Duodenal mucosa (tissue), 2 donors: Measurements from ENCODE around the gene CD93.

Experiments used
- H3K27ac ChIP-seq: one replicate; pipeline ENCODE4 v1.7.0; 2013; ENCODE audit warnings: low read depth, low read length
- H3K27me3 ChIP-seq, 2 donors: one replicate each; pipeline ENCODE4 v1.7.0; 2013; ENCODE audit warnings: low read length in 2 of 2, control low read depth in 1 of 2; ENCODE audit not compliant: insufficient read depth in 2 of 2, control insufficient read depth in 1 of 2
- H3K36me3 ChIP-seq, 2 donors: one replicate each; pipeline ENCODE4 v1.7.0; 2013; ENCODE audit warnings: low read length in 2 of 2, control low read depth in 1 of 2; ENCODE audit not compliant: insufficient read depth in 2 of 2, control insufficient read depth in 1 of 2
- H3K4me1 ChIP-seq, 2 donors: one replicate each; pipeline ENCODE4 v1.7.0; 2013; ENCODE audit warnings: low read length in 2 of 2, control low read depth in 1 of 2; ENCODE audit not compliant: insufficient read depth in 2 of 2, control insufficient read depth in 1 of 2
- H3K4me3 ChIP-seq, 2 donors: one replicate each; pipeline ENCODE4 v1.7.0; 2013; ENCODE audit warnings: low read length in 2 of 2, low read depth in 1 of 2
- H3K9ac ChIP-seq, 2 donors: one replicate each; pipeline ENCODE4 v1.7.0; 2013; ENCODE audit warnings: low read length in 2 of 2, low read depth in 1 of 2
- H3K9me3 ChIP-seq, 2 donors: one replicate each; pipeline ENCODE4 v1.7.0; 2013; ENCODE audit warnings: low read length in 2 of 2, control low read depth in 1 of 2; ENCODE audit not compliant: control insufficient read depth in 1 of 2

Gene CD93

DNA sequence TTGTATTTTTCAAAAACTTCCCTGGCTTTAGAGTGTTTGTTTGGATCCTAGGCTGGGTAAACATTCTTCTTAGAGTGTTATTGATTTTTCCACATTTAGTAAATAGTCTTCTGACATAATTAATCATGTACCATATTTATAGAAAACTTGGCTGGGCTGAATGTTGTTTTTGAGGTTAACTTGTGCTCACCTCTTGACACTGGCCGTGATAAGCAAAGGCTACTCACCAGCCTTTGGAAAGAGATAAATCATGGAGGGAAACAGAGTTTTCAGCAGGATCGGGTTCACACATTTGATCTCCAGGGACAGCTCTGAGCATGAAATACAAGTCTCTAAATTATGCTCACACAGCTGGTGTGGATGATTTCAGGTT lies 6.2 kb upstream of the CD93 start:
- Histone ChIP-seq H3K4me3 (no peak overlapping the region), H3K36me3 (no peaks in the 10 kb centered on the region), H3K27me3 (no peaks in the 10 kb centered on the region), H3K9me3 (no peaks in the 10 kb centered on the region), H3K9ac (no peak overlapping the region), H3K4me1 (no peaks in the 10 kb centered on the region), H3K27ac (no peak overlapping the region)

DNA sequence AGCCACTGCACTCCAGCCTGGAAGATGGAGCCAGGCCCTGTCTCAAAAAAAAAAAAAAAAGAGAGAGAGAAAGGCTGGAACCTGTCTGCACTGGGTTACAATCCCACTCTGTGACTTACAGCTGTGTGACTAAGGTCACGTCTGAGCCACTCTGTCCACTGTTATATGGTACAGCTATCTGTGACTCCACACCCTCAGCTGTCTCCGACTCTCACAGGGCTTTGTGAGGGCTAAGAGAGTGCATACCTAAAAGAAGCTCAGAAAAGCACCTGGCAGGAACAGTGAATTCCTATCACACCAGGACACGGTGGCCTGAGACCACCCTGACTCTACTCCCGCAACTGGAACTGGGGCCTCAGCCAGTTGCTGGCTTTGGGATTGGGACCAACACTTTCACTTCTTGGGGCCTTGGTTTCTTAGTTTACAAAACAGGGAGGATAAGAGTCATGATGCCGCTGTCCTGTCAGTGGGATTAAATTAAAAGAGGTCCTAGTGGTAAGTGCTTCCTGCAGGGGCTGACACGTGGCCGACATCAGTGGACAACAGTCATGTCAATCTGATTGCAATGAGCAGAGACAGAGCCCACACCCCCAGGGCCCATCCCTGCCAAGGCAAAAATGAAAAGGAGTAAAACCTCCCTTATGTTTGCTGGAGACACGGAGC lies 5.7 kb upstream of the CD93 start:
- H3K4me3 ChIP-seq, result no peak overlapping the region

DNA sequence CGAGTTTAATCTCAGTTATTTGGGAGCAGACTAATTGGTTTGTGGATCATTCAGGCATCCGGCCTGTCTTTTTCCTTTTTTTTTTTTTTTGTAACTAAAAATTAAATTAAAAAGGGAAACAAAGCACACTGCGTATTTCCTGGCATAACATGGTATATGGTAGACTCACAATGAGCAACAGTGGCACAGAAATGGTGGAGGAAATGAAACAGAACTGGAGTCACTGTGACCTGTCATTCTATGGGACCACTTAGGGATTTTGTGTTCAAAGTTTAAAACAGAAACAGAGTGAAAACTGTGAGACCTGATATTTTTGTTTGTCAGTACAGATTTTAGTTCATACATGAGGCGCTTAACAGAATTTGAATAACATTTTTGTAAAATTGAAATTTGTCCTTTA lies 4.8 kb upstream of the CD93 start:
- H3K9me3 ChIP-seq, result no peaks in the 10 kb centered on the region
- no peak overlapping the region for H3K9ac ChIP-seq
- H3K27me3 ChIP-seq, result no peaks in the 10 kb centered on the region
- H3K27ac ChIP-seq, result no peak overlapping the region
- no peaks in the 10 kb centered on the region for H3K36me3 ChIP-seq
- no peaks in the 10 kb centered on the region for H3K4me1 ChIP-seq
- no peak overlapping the region for H3K4me3 ChIP-seq

More for the DNA sequence above, 5.7 kb upstream of the CD93 start:
- Histone ChIP-seq H3K9me3 (no peaks in the 10 kb centered on the region), H3K27me3 (no peaks in the 10 kb centered on the region), H3K9ac (no peak overlapping the region), H3K27ac (no peak overlapping the region), H3K36me3 (no peaks in the 10 kb centered on the region), H3K4me1 (no peaks in the 10 kb centered on the region)

DNA sequence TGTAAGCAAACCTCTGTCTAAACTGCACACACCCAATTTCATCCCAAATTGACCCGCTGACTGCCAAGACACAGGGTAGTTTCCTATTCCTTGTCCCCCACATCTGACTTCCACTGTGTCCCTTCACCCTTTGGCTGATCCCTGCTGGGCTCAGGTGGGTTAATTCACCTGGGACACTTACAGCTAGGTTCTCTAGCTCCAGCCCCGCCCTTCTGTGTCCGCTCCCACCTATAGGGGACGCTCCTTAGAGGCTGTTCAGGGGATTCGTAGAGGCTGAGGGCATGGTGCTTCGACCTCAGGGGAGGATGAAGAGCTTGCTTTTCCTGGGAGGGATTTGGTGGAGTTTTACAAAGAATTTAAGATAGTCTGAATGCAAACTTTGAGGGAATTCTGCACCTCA lies 4.0 kb upstream of the CD93 start:
- Histone ChIP-seq H3K9ac (no peak overlapping the region), H3K27me3 (no peaks in the 10 kb centered on the region), H3K9me3 (no peaks in the 10 kb centered on the region), H3K36me3 (no peaks in the 10 kb centered on the region), H3K27ac (no peak overlapping the region), H3K4me1 (no peaks in the 10 kb centered on the region), H3K4me3 (no peak overlapping the region)

DNA sequence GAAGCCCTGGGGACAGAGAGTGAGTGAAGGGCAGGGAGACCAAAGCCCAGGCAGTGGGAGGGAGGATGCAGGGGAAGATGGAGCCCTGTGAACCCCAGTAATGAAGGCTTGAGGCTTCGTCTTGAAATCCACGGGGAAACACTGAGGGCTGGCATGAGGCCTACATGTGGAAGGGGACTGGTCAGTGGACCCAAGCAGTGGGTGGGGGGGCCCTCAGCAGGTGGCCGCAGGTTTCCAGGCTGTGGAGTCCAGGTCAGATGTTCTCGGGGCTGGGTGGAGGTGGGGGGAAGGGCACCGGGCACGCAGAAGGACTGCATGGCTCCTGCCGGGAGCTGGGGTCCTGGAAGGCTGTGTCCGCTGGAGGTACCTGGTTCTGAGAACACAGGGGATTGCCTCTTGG lies 2.7 kb upstream of the CD93 start:
- no peaks in the 10 kb centered on the region for H3K9me3 ChIP-seq
- H3K27ac ChIP-seq, result no peak overlapping the region
- no peaks in the 10 kb centered on the region for H3K4me1 ChIP-seq
- no peak overlapping the region for H3K9ac ChIP-seq
- H3K4me3 ChIP-seq, result no peak overlapping the region
- H3K27me3 ChIP-seq, result no peaks in the 10 kb centered on the region
- H3K36me3 ChIP-seq, result no peaks in the 10 kb centered on the region

DNA sequence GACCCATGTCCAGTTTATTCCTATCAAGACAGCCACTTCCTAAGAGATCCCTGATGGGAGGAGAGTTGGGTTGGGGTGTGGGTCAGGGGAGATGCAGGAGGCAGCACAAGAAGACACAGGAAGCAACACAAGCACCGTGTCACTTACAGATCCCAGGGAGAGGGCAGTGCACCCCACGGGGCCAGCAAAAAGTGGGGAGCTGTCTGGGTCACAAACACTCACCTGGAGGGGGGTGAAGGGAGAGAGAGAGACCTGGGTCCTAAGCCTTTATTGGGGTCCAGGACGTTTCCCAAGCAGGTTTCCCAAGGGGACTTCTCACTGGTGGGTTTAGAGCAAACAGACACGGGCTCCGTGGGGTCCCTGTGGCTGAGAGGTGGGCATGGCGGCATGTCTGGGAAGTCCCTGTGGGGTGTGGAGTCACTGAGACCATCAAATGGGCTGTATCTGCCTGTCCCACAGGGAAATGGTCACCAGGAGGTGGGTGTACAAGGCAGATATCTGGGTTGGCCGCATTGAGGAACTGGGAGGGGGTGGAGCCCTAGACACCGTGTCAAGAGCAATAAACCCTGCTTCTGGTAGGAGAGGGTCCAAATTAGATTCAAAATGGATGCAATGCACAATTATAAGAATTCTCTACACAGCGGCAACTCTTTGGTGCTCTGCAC lies 1.6 kb upstream of the CD93 start:
- H3K4me1 ChIP-seq, result no peaks in the 10 kb centered on the region
- H3K27ac ChIP-seq, result peak overlapping the region; percentile 67
- no peak overlapping the region for H3K4me3 ChIP-seq
- no peaks in the 10 kb centered on the region for H3K27me3 ChIP-seq
- H3K9ac ChIP-seq, result no peak overlapping the region
- no peaks in the 10 kb centered on the region for H3K36me3 ChIP-seq
- H3K9me3 ChIP-seq, result no peaks in the 10 kb centered on the region

DNA sequence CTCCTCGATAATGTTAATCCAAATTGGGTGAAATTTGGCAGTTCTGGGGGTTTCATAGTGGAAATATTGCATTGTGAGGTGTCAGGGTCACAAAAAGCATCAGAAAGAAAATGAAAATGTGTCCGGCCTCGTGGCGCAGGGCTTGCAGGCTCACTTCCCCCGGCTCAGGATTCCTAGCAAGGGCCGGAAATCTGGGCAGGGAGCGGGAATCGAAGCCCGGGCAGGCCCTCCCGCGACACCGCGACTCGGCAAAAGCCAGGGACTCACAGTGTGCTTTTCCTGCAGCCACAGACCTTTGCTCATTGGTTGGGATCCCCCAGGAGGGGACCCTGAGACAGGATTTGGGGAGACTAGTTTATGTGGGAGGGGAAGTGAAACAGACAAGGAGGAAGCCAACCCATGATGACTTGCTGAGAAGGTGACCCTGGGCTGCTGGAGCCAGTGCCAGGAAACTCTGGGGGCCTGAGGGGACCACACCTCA lies 847 bp upstream of the CD93 start:
- Histone ChIP-seq H3K4me3 (no peak overlapping the region), H3K36me3 (no peaks in the 10 kb centered on the region), H3K9ac (peak overlapping the region in 1 of 2 donors; percentile 33), H3K27ac (peak overlapping the region; percentile 67), H3K27me3 (no peaks in the 10 kb centered on the region), H3K4me1 (no peaks in the 10 kb centered on the region), H3K9me3 (no peaks in the 10 kb centered on the region)

DNA sequence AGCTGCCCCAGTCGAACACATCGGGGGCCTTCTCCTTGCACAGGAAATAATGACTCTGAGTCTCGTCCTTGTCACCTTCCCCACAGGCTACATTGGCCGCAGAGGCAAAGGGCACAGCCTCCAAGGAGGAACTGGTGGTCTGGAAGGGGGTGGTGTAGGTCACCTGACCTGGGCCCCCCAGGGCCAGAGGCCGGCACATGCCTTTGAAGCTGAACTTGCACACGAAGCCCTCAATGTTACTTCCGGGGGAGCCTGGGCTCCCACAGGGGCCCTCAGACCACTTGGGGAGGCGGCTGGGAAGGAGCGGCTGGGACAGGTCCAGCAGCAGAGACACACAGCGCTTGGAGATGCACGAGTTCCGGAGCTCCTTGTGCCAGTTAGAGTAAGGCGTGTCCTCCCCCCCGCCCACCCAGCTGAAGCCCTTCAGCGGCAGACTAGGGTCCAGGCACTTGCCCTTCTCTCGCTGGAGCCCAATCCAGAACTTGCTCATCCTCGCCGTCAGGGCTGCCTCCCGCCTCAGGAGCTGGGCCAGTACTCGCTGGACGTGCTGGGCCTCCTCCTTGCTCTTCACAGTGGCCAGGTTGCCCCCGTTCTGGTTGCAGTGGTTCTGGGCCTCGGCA lies 578 bp downstream of the CD93 start:
- Histone ChIP-seq H3K4me3 (peak overlapping the region; percentile 24 to 36), H3K27me3 (no peaks in the 10 kb centered on the region), H3K27ac (peak overlapping the region; percentile 84)

DNA sequence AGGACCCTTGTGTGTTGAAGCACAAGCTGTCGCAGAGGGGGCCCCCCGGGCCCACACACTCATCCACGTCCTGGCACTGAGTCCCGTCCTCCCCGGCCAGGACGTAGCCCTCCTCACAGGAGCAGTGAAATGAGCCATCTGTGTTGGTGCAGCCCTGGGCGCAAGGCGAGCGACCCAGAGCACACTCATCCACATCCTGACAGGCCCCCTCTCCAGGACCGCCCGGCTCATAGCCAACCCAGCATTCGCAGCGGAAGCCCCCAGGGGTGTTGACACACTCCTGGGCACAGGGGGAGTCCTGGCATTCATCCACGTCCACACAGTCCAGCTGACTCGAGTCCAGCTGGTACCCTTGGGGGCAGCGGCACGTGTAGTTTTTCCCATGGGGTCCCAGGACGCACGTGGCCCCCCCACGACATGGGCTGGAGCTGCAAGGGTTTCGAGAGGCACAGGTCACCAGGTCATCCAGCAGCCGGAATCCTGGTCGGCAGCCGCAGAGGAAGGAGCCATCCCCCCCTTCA lies 1.2 kb downstream of the CD93 start:
- no peaks in the 10 kb centered on the region for H3K4me1 ChIP-seq

More for the DNA sequence above, 578 bp downstream of the CD93 start:
- Histone ChIP-seq H3K36me3 (no peaks in the 10 kb centered on the region), H3K9me3 (no peaks in the 10 kb centered on the region), H3K4me1 (no peaks in the 10 kb centered on the region), H3K9ac (peak overlapping the region in 1 of 2 donors; percentile 33)

DNA sequence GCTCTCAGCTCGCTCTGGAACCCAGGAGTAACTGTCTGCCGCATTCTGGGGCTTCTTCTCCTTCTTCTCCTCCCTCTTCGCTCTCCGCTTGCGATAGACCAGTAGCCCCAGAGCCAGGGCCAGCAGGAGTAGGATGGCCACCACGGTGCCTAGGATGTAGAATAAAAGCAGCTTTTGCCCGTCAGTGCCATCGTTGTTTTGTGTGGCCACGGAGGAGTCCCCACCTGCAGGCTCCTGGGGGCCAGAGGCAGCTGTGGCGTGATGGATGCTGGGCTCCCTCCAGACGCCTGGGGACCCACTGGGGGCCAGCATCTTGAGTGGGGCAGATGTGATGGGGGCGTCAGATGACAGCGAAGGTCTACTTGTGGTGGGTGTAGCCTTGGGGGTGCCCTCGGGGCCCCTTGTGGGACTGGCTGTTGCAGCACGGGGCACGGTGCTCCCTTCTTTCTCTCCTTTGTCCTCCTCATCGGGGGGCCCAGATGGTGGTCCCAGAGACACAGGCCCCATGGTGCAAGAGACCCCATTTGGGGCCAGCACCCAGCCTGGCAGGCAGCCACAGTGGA lies 1.8 kb downstream of the CD93 start:
- Histone ChIP-seq H3K9ac (peak overlapping the region in 1 of 2 donors; percentile 49), H3K4me1 (no peaks in the 10 kb centered on the region), H3K9me3 (no peaks in the 10 kb centered on the region), H3K36me3 (no peaks in the 10 kb centered on the region), H3K27me3 (no peaks in the 10 kb centered on the region), H3K27ac (peak overlapping the region; percentile 70), H3K4me3 (peak overlapping the region; percentile 10 to 36)

More for the DNA sequence above, 1.2 kb downstream of the CD93 start:
- Histone ChIP-seq H3K9me3 (no peaks in the 10 kb centered on the region), H3K9ac (no peak overlapping the region), H3K4me3 (peak overlapping the region; percentile 24 to 36), H3K27me3 (no peaks in the 10 kb centered on the region), H3K36me3 (no peaks in the 10 kb centered on the region), H3K27ac (peak overlapping the region; percentile 70)
